B cell (primary cell): ENCODE results near the gene CAMK2B. TPM values are rescaled to one million over a fixed set of nuclear protein-coding genes. Genes with fewer than 3 reads are reported as not detected.

Experiments used
- ATAC-seq: fragments of 200-7000 bp; cut with Tn5 transposase; one replicate; pipeline ENCODE4 v1.10.0; 2021; ENCODE audit warnings: low read depth, mild to moderate bottlenecking, moderate number of reproducible peaks, moderate library complexity
- CTCF ChIA-PET: fragments of 350-600 bp; sonication (Branson Sonifier 250); formaldehyde crosslinking; loops from one replicate; lab custom pipeline; 2021; ENCODE audit warnings: antibody characterized with exemption, inconsistent platforms; lab: Charles Lee
- POLR2A ChIA-PET: fragments of 350-600 bp; sonication (Branson Sonifier 250); formaldehyde crosslinking; loops from one replicate; lab custom pipeline; 2021; ENCODE audit warnings: antibody characterized with exemption; lab: Charles Lee
- DNase-seq: peaks from one replicate; pipeline ENCODE4 v3.0.0; 2013
- H2AFZ ChIP-seq: 2 replicates; pipeline ENCODE4 v1.6.1; 2012; ENCODE audit warnings: mild to moderate bottlenecking, low read depth, low read length; ENCODE audit not compliant: insufficient read depth, poor library complexity, severe bottlenecking
- H3K27ac ChIP-seq, 2 donors: 1 replicate in 1 of 2; 2 replicates in 1 of 2; pipeline ENCODE4 v1.5.1; 2012 to 2013; ENCODE audit warnings: low read length in 2 of 2, mild to moderate bottlenecking in 2 of 2, moderate library complexity in 1 of 2
- H3K27me3 ChIP-seq, 4 experiments: fragments of 200-600 bp in 1 of 4; sonication (generic) in 1 of 4; replicated peaks in 1 of 4; 1 replicate in 2 of 4; 2 replicates in 2 of 4; pipeline versions ENCODE4 v1.6.1 to v1.7.0; 2013 to 2016; ENCODE audit warnings: low read length in 3 of 4, mild to moderate bottlenecking in 2 of 4, mixed read lengths in 1 of 4, moderate library complexity in 1 of 4; ENCODE audit not compliant: insufficient read depth in 4 of 4, control insufficient read depth in 3 of 4; ENCODE audit errors: control extremely low read depth in 1 of 4
- H3K36me3 ChIP-seq, 2 experiments: replicated peaks in 1 of 2; 1 replicate in 1 of 2; 2 replicates in 1 of 2; pipeline versions ENCODE4 v1.6.1 to v1.7.1; 2013; ENCODE audit warnings: low read length in 1 of 2; ENCODE audit not compliant: insufficient read depth in 2 of 2, control insufficient read depth in 1 of 2; ENCODE audit errors: control extremely low read depth in 1 of 2, extremely low read depth in 1 of 2
- H3K4me1 ChIP-seq, 2 donors: fragments of 200-600 bp in 1 of 2; sonication (generic) in 1 of 2; 1 replicate in 1 of 2; 2 replicates in 1 of 2; pipeline versions ENCODE4 v1.5.1 to v1.6.1; 2013 to 2017; ENCODE audit warnings: low read length in 2 of 2; ENCODE audit not compliant: control insufficient read depth in 2 of 2, insufficient read depth in 2 of 2
- H3K4me2 ChIP-seq: replicated peaks from 2 replicates; pipeline ENCODE3; 2012; ENCODE audit warnings: mild to moderate bottlenecking, low read depth, low read length; ENCODE audit not compliant: poor library complexity, severe bottlenecking
- H3K4me3 ChIP-seq, 5 experiments: fragments of 200-600 bp in 1 of 5; sonication (generic) in 1 of 5; 1 replicate in 3 of 5; 2 replicates in 2 of 5; pipeline versions ENCODE4 v1.5.1 to v1.7.0; 2011 to 2016; ENCODE audit warnings: low read length in 4 of 5, mild to moderate bottlenecking in 4 of 5, low read depth in 2 of 5, control low read depth in 1 of 5, moderate library complexity in 1 of 5; ENCODE audit not compliant: insufficient read depth in 1 of 5; ENCODE audit errors: control extremely low read depth in 1 of 5, extremely low read depth in 1 of 5
- H3K79me2 ChIP-seq: fragments of 200-600 bp; sonication (generic); one replicate; pipeline ENCODE4 v1.6.0; 2016; ENCODE audit warnings: low read length; ENCODE audit not compliant: control insufficient read depth, insufficient read depth
- H3K9ac ChIP-seq: fragments of 200-600 bp; sonication (generic); 2 replicates; pipeline ENCODE4 v1.6.1; 2017; ENCODE audit warnings: mild to moderate bottlenecking, low read length, moderate library complexity
- H3K9me3 ChIP-seq, 3 donors: one replicate each; pipeline versions ENCODE4 v1.6.1 to v1.7.1; 2013; ENCODE audit warnings: low read length in 2 of 3; ENCODE audit not compliant: control insufficient read depth in 2 of 3, insufficient read depth in 1 of 3; ENCODE audit errors: control extremely low read depth in 1 of 3
- H4K20me1 ChIP-seq: 2 replicates; pipeline ENCODE4 v1.6.0; 2012; ENCODE audit warnings: mild to moderate bottlenecking, low read length; ENCODE audit not compliant: insufficient read depth, control insufficient read depth, poor library complexity, severe bottlenecking
- H3K27ac Mint-ChIP-seq: one replicate; pipeline ENCODE4 v1.8.0; 2021; ENCODE audit warnings: mixed read lengths
- H3K27me3 Mint-ChIP-seq: one replicate; pipeline ENCODE4 v1.8.0; 2021; ENCODE audit warnings: mixed read lengths
- H3K4me1 Mint-ChIP-seq: one replicate; pipeline ENCODE4 v1.8.0; 2021; ENCODE audit warnings: mixed read lengths
- H3K4me3 Mint-ChIP-seq: one replicate; pipeline ENCODE4 v1.8.0; 2021; ENCODE audit warnings: mixed read lengths
- H3K9me3 Mint-ChIP-seq: one replicate; pipeline ENCODE4 v1.8.0; 2022; ENCODE audit warnings: mixed read lengths; ENCODE audit not compliant: insufficient read depth
- CTCF ChIP-seq: fragments of 200-600 bp; IDR thresholded peaks from one replicate; pipeline ENCODE4 v1.8.0; 2022; ENCODE audit warnings: antibody characterized with exemption, mild to moderate bottlenecking
- EZH2 ChIP-seq: IDR thresholded peaks from 2 replicates; pipeline ENCODE4 v1.6.1; 2012; ENCODE audit warnings: borderline replicate concordance, low read depth, mild to moderate bottlenecking, moderate library complexity, low read length; ENCODE audit not compliant: insufficient read depth, poor library complexity, severe bottlenecking
- WGBS: methylation state at CpG from one replicate; pipeline ENCODE4 v1.1.5; 2013; ENCODE audit warnings: missing lambda C conversion rate; ENCODE audit not compliant: insufficient coverage; 5-methylcytosine and 5-hydroxymethylcytosine counted together
- intact Hi-C: fragments of 100-400 bp; cut with micrococcal nuclease; formaldehyde crosslinking; loops from one replicate; pipeline ENCODE4 v1.10.0; 2022
- polyA plus RNA-seq: library from polyadenylated mRNA; depleted of rRNA; stranded (reverse); fragments of >200 nt; gene quantifications from 2 replicates; pipeline ENCODE4 v1.2.3, GENCODE V29; 2012
- total RNA-seq, 2 donors: library from RNA; stranded (reverse); fragments of 120-200 nt in 1 of 2; gene quantifications; 1 replicate in 1 of 2; 2 replicates in 1 of 2; pipeline versions ENCODE4 v1.2.3 to v1.2.4, GENCODE V29; 2013 to 2022

CAMK2B gene
- total and polyA plus RNA-seq, 2 donors (not counting 1 experiment from before 2014, with no cell fraction given) = 0.42 TPM; not detected in 1

GRCh38 chr7:44311561-44312495, 13.6 kb downstream of the CAMK2B start:
- intact Hi-C loops = no loop called here
- Histone ChIP-seq H3K4me3 (no peak overlapping the region), H3K4me2 (no peak overlapping the region), H3K4me1 (peaks cover 8 to 14% of the 10 kb centered on the region in 2 donors), H3K36me3 (no peaks in the 10 kb centered on the region), H3K27me3 (peaks cover 0 to 46% (median 12%) of the 10 kb centered on the region in 4 experiments), H3K9ac (no peak overlapping the region), H3K79me2 (no peaks in the 10 kb centered on the region), H3K27ac (no peak overlapping the region), H4K20me1 (no peaks in the 10 kb centered on the region), H2AFZ (no peak overlapping the region), H3K9me3 (peaks cover 0 to 9% (median 0%) of the 10 kb centered on the region in 3 donors)
- H3K27me3 Mint-ChIP-seq = peaks cover 13% of the 10 kb centered on the region
- TF ChIP-seq EZH2 (no peak), CTCF (no peak)
- ATAC-seq (no peak), DNase-seq (no peak)
- H3K9me3 Mint-ChIP-seq = peaks cover 2% of the 10 kb centered on the region
- CTCF ChIA-PET = no interaction called here
- POLR2A ChIA-PET = no interaction called here
- 91% methylated on average over 15 of the region's 16 CpGs for WGBS
- H3K4me3 Mint-ChIP-seq = no peak overlapping the region
- peaks cover 3% of the 10 kb centered on the region for H3K4me1 Mint-ChIP-seq
- no peak overlapping the region for H3K27ac Mint-ChIP-seq

- peak overlapping the region; percentile 90 for H2AFZ ChIP-seq
- TF ChIP-seq EZH2 (no peak), CTCF (no peak)
- DNase-seq = no peak
- H3K9ac ChIP-seq = peak overlapping the region; percentile 59
- WGBS = 72% methylated on average over 8 of the region's 10 CpGs
- H3K27ac ChIP-seq = no peak overlapping the region
- H3K27ac Mint-ChIP-seq = no peak overlapping the region
- ATAC-seq = no peak
- peaks cover 2% of the 10 kb centered on the region for H3K9me3 Mint-ChIP-seq
- peaks cover 0 to 16% (median 0%) of the 10 kb centered on the region in 3 donors for H3K9me3 ChIP-seq
- intact Hi-C loops = no loop called here
- H3K4me3 ChIP-seq = peak overlapping the region in 3 of 5 experiments; percentile 27 to 62 (median 51)
- no peaks in the 10 kb centered on the region for H4K20me1 ChIP-seq
- H3K27me3 Mint-ChIP-seq = peaks cover 11% of the 10 kb centered on the region
- H3K4me3 Mint-ChIP-seq = peak overlapping the region; percentile 78
- peaks cover 11% of the 10 kb centered on the region for H3K4me1 Mint-ChIP-seq
- H3K27me3 ChIP-seq = peaks cover 0 to 49% (median 12%) of the 10 kb centered on the region in 4 experiments
- no peaks in the 10 kb centered on the region for H3K36me3 ChIP-seq
- peak overlapping the region; percentile 83 for H3K4me2 ChIP-seq
- POLR2A ChIA-PET = no interaction called here
- CTCF ChIA-PET = no interaction called here
- no peaks in the 10 kb centered on the region for H3K79me2 ChIP-seq
- peaks cover 16 to 18% of the 10 kb centered on the region in 2 donors for H3K4me1 ChIP-seq
Observed at GRCh38 chr7:44310221-44310848, 15.1 kb downstream of the CAMK2B start.
